Progenitor cell of endocrine pancreas (in vitro differentiated cells): ENCODE measurements around the gene UGT1A9. TPM values are rescaled to one million over a fixed set of nuclear protein-coding genes. Genes with fewer than 3 reads are reported as not detected.

ENCODE experiments used
- DNase-seq: peaks from one replicate; pipeline ENCODE4 v3.0.0; 2021; ENCODE audit warnings: low spot score; ENCODE audit not compliant: unreplicated experiment
- H3K27ac Mint-ChIP-seq: 2 replicates; pipeline ENCODE4 v1.8.0; 2021; ENCODE audit warnings: mild to moderate bottlenecking, moderate library complexity, mixed read lengths
- H3K27me3 Mint-ChIP-seq: 2 replicates; pipeline ENCODE4 v1.8.0; 2021; ENCODE audit warnings: mixed read lengths
- H3K36me3 Mint-ChIP-seq: 2 replicates; pipeline ENCODE4 v1.8.0; 2022; ENCODE audit warnings: mixed read lengths; ENCODE audit not compliant: insufficient read depth
- H3K4me1 Mint-ChIP-seq: 2 replicates; pipeline ENCODE4 v1.8.0; 2021; ENCODE audit warnings: low read depth, mixed read lengths
- H3K4me3 Mint-ChIP-seq: 2 replicates; pipeline ENCODE4 v1.8.0; 2021; ENCODE audit warnings: low read depth, mild to moderate bottlenecking, moderate library complexity, mixed read lengths
- H3K9me3 Mint-ChIP-seq: 2 replicates; pipeline ENCODE4 v1.8.0; 2021; ENCODE audit warnings: low read depth, mixed read lengths
- total RNA-seq: library from RNA; stranded (reverse); gene quantifications from 2 replicates; pipeline ENCODE4 v1.2.1, GENCODE V29; 2021
- TF ChIP-seq, protein P1 (sequence below): fragments of 200-600 bp; sonication (generic); IDR thresholded peaks from one replicate; pipeline ENCODE4 v1.5.0; 2021; ENCODE audit warnings: antibody characterized with exemption, mild to moderate bottlenecking; ENCODE audit not compliant: unreplicated experiment

UGT1A9 gene
- total RNA-seq, 1 donor from 2014 or later, result not detected

DNA sequence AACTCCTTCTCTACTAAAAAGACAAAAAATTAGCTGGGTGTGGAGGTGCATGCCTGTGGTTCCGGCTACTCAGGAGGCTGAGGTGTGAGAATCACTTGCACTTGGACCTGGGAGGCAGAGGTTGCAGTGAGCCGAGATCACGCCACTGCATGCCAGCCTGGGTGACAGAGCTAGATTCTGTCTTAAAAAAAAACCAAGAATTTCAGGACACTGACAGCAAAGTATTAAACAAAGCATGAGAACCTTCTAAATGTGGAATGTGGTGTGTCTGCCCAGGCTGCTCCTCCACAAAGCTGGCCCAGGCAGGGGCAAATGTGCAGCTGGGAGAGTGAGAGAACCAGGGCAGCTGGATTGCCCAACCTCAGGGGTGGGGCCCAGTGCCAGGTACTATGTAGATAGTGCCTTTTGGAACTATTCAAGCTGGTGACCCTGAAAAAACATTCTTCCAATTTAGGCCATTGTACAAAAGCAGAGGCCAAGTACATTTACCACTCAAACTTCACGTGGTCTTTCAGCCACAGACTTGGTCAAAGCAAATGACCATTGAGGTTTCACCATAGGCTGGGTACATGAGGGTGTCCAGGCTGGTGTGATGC is 34.3 kb downstream of the UGT1A9 start:
- no peak for DNase-seq
- no peak overlapping the region for H3K27ac Mint-ChIP-seq
- TF ChIP-seq, protein P1, sequence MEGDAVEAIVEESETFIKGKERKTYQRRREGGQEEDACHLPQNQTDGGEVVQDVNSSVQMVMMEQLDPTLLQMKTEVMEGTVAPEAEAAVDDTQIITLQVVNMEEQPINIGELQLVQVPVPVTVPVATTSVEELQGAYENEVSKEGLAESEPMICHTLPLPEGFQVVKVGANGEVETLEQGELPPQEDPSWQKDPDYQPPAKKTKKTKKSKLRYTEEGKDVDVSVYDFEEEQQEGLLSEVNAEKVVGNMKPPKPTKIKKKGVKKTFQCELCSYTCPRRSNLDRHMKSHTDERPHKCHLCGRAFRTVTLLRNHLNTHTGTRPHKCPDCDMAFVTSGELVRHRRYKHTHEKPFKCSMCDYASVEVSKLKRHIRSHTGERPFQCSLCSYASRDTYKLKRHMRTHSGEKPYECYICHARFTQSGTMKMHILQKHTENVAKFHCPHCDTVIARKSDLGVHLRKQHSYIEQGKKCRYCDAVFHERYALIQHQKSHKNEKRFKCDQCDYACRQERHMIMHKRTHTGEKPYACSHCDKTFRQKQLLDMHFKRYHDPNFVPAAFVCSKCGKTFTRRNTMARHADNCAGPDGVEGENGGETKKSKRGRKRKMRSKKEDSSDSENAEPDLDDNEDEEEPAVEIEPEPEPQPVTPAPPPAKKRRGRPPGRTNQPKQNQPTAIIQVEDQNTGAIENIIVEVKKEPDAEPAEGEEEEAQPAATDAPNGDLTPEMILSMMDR, result no peak
- H3K4me1 Mint-ChIP-seq, result peaks cover 5% of the 10 kb centered on the region
- H3K4me3 Mint-ChIP-seq, result no peak overlapping the region
- H3K36me3 Mint-ChIP-seq, result no peaks in the 10 kb centered on the region
- H3K27me3 Mint-ChIP-seq, result no peaks in the 10 kb centered on the region
- peaks cover 11% of the 10 kb centered on the region for H3K9me3 Mint-ChIP-seq

DNA sequence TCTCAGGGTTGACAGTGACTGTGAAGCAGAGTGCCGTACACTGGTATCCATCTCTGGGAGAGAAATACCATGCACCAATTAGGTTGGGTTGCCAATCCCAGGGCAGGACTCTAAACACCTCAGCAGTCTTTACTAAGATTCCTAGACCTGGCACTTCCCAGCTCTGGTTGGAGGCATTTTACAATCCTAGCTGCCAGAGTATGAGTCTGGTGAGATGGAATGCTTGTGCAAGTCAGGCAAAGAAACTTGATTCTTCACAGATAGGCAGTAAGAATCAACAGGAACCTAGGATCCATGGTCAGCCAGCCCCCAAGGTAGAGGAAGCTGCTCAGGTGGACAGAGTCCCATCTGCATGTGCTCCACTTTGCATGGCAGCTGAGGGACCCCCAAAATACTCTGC is 35.0 kb downstream of the UGT1A9 start:
- Mint-ChIP-seq H3K4me1 (peaks cover 9% of the 10 kb centered on the region), H3K36me3 (no peaks in the 10 kb centered on the region), H3K27me3 (no peaks in the 10 kb centered on the region), H3K4me3 (no peak overlapping the region), H3K9me3 (peaks cover 7% of the 10 kb centered on the region), H3K27ac (no peak overlapping the region)
- TF ChIP-seq, protein P1, result no peak
- DNase-seq, result no peak

DNA sequence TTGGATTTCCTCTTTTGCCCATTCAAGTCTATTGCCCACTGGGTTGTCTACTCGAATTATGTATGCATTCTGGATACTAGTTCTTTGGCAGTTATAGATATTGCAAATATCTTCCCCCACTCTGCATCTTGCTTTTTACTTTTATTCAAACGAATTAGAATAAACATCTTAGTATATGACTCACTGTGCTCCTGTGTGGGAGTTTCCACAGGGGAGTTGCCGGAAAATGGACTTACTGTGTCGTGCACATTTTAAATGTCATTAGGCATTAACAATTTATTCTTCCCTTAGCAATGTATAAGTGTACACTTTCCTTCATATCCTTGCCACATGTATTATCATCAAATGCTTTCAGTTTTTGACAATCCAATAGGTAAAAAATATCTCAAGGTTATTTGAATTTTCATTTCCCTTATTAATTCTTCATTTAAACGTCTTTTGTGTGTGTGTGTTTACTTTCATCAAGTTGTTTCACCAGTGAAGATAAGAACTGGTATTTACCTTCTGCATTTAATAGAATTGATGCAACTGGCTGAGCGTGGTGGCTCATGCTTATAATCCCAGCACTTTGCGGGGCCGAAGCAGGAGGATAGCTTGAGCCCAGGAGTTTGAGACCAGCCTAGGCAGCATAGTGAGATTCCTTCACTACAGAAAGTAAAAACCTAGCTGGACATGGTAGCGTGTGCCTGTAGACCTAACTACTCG is 36.4 kb downstream of the UGT1A9 start:
- Mint-ChIP-seq H3K4me1 (peaks cover 9% of the 10 kb centered on the region), H3K27ac (no peak overlapping the region), H3K27me3 (no peaks in the 10 kb centered on the region), H3K4me3 (no peak overlapping the region), H3K36me3 (no peaks in the 10 kb centered on the region), H3K9me3 (peaks cover 3% of the 10 kb centered on the region)
- TF ChIP-seq, protein P1, result no peak
- DNase-seq, result no peak

DNA sequence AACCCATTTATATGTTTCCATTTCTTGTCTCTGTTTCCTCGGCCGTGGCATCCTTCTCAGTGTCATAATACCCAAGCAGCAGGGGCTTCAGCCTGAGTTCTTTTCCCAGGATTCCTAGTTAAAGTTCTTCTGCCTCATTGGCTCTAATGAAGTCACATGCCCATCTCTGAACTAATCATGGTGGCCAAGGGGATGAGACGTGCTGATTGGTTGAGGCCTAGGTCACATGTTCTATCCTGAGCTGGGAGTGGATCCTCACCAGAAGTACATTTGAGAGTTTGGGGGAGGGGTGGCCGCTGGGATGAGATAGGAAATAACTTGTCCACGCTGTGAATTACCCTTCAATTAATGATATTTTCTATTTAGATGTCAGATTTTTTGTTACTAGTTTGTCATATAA is 37.2 kb downstream of the UGT1A9 start:
- Mint-ChIP-seq H3K4me1 (peaks cover 9% of the 10 kb centered on the region), H3K4me3 (no peak overlapping the region), H3K9me3 (no peaks in the 10 kb centered on the region), H3K27me3 (peaks cover 2% of the 10 kb centered on the region), H3K27ac (no peak overlapping the region), H3K36me3 (no peaks in the 10 kb centered on the region)
- no peak for DNase-seq
- TF ChIP-seq, protein P1, result no peak

DNA sequence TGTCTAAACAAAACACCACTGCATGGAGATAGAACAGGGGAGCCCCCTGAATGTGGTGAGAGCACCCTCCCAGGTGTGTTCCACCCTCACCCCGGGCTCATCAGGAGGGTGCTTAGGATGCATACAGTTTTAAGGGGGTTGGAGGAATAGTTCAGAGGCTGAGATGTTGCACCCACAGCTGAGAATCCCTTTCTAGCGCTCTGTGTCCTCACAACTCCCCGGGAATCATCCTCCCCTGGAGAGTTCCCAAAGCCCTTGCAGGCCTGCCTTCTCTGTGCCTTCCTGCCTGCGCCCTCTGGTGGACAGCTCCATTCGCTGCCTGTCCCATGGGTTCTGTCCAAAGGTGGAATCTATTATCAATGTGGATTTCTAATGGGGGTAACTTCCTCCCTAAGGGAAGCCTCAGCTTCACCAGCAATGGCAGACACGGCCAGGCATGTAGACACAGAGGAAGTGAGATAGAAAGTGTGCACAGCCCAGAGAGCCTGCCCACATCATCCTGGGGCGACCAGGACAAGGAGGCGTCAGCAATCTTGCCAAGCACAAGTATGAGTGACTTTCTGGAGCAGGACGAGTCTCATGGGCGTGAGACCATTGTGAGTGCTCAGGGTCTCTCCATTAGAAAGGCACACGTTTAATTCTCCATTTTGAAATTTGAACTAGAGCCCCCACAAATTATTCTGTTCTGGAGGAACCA is 39.8 kb downstream of the UGT1A9 start:
- H3K4me1 Mint-ChIP-seq, result peaks cover 9% of the 10 kb centered on the region
- H3K9me3 Mint-ChIP-seq, result no peaks in the 10 kb centered on the region
- peak; percentile 71 for DNase-seq
- TF ChIP-seq, protein P1, result peak; percentile 94
- H3K27ac Mint-ChIP-seq, result no peak overlapping the region
- peaks cover 5% of the 10 kb centered on the region for H3K27me3 Mint-ChIP-seq
- no peaks in the 10 kb centered on the region for H3K36me3 Mint-ChIP-seq
- no peak overlapping the region for H3K4me3 Mint-ChIP-seq
